ENCODE measurements around the gene TRIM9. TPM values are rescaled to one million over a fixed set of nuclear protein-coding genes. Genes with fewer than 3 reads are reported as not detected.

The TRIM9 gene
- total RNA-seq, 1 experiment from 2014 or later: 0.44 TPM

- Histone ChIP-seq H3K4me3 (ENCODE audit: low read depth in 2 of 2, low read length in 2 of 2) (no peak overlapping the region), H3K27ac (ENCODE audit: low read length) (no peak overlapping the region), H3K36me3 (ENCODE audit: control insufficient read depth, insufficient read depth, low read length) (no peaks in the 10 kb centered on the region), H3K27me3 (ENCODE audit: control insufficient read depth, insufficient read depth, low read length) (peaks cover 6% of the 10 kb centered on the region; the same call in 1 of the 2 replicates), H3K4me1 (ENCODE audit: control insufficient read depth, insufficient read depth, low read length) (no peaks in the 10 kb centered on the region; the same call in 1 of the 2 replicates), H3K9me3 (ENCODE audit: control insufficient read depth, insufficient read depth, low read depth, low read length) (no peaks in the 10 kb centered on the region)
- intact Hi-C loops (cut with micrococcal nuclease; ENCODE audit: unreplicated experiment): loop anchor here (10.0 kb wide), 1 partner anchor 142 kb away; no protein-coding TSS in a partner anchor
- no TSS peak for BruUV-seq (replicated peaks)
- ChIA-PET CTCF (no interaction called here), POLR2A (no interaction called here)
- ATAC-seq (no peak), DNase-seq (ENCODE audit: low read depth, low spot score) (no peak)
- in situ Hi-C loops (cut with HindIII; ENCODE audit: low pct_unique_long_range_greater_than_20kb, low sequenced_read_pairs): no loop called here
- TF ChIP-seq REST (IDR thresholded peaks at IDR 0.05; ENCODE audit: insufficient read depth in 1 of 2, low read depth in 2 of 2, low read length in 1 of 2) (no peak), POLR2AphosphoS5 (IDR thresholded peaks at IDR 0.05; ENCODE audit: low read depth, low read length) (no peak), CTCF (IDR thresholded peaks at IDR 0.05) (no peak), SIN3A (IDR thresholded peaks at IDR 0.05; ENCODE audit: borderline replicate concordance, insufficient read depth, low read depth, low read length) (no peak), TCF7L2 (IDR thresholded peaks at IDR 0.05; ENCODE audit: low read depth, low read length) (no peak)
Measured at GRCh38 chr14:51097287-51097686, 2.4 kb upstream of the TRIM9 start.

GRCh38 chr14:51096870-51097269 lies 2.0 kb upstream of the TRIM9 start:
- in situ Hi-C loops (cut with HindIII; ENCODE audit: low pct_unique_long_range_greater_than_20kb, low sequenced_read_pairs) (no loop called here), intact Hi-C loops (cut with micrococcal nuclease; ENCODE audit: unreplicated experiment) (loop anchor here (10.0 kb wide), 1 partner anchor 142 kb away; no protein-coding TSS in a partner anchor)
- ChIA-PET POLR2A (no interaction called here), CTCF (no interaction called here)
- no TSS peak for BruUV-seq (replicated peaks)
- Histone ChIP-seq H3K27ac (ENCODE audit: low read length) (no peak overlapping the region), H3K4me3 (ENCODE audit: low read depth in 2 of 2, low read length in 2 of 2) (no peak overlapping the region), H3K36me3 (ENCODE audit: control insufficient read depth, insufficient read depth, low read length) (no peaks in the 10 kb centered on the region), H3K27me3 (ENCODE audit: control insufficient read depth, insufficient read depth, low read length) (peaks cover 6% of the 10 kb centered on the region; the same call in 1 of the 2 replicates), H3K4me1 (ENCODE audit: control insufficient read depth, insufficient read depth, low read length) (no peaks in the 10 kb centered on the region; the same call in 1 of the 2 replicates), H3K9me3 (ENCODE audit: control insufficient read depth, insufficient read depth, low read depth, low read length) (no peaks in the 10 kb centered on the region)
- TF ChIP-seq POLR2AphosphoS5 (IDR thresholded peaks at IDR 0.05; ENCODE audit: low read depth, low read length): no peak
- TF ChIP-seq TCF7L2 (IDR thresholded peaks at IDR 0.05; ENCODE audit: low read depth, low read length): no peak
- no peak for TF ChIP-seq CTCF (IDR thresholded peaks at IDR 0.05)
- TF ChIP-seq REST (IDR thresholded peaks at IDR 0.05; ENCODE audit: insufficient read depth in 1 of 2, low read depth in 2 of 2, low read length in 1 of 2): no peak
- no peak for TF ChIP-seq SIN3A (IDR thresholded peaks at IDR 0.05; ENCODE audit: borderline replicate concordance, insufficient read depth, low read depth, low read length)
- DNase-seq (ENCODE audit: low read depth, low spot score) (no peak), ATAC-seq (no peak)

Data from Panc1 (cell line).